ENCODE measurements around the gene TMEM54.

TMEM54 gene

DNA sequence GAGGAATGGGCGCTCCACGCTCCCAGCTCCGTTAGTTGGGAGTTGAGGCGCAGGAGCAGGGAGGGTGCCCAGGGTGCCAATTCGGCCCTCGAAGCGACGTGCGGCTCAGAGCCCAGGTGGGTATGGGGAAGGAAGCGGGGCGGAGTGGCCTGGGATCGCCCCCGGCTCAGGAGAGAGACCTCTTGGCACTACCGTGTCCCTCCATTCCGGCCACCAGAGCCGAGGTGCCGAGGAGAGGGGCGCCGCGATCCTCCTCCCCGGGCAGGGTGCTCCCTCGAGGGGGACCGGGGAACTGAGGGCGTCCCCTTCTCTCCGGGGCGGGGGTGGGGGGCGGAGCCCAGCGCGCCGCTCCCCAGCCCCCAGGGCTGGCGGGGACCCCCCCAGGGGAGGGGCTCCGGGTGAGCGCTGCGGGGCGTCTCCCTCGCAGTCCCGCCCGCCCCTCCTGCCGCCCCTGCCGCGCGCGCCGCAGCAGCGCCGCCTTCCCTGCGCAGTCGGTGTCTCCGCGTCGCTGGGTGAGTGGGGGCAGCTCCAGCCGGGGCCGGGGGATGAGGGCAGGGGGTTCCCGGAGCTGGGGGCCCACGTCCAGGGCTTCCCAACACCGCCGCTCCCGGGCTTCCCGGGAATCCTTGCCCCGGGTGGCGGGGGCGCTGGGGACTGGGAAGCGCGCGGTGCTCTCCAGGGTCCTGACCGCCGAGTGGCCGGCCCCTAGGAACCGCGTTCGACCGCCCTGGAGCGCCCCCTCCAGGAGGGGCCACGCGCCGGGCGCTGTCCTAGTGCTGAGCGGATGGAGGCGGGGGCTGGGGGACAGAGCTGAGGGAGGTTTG is 15.0 kb downstream of the TMEM54 start, which contains the start of gene HPCA:
Gene HPCA, plus strand, starts transcription at position 488 of the 824 bp plus-strand sequence. CDS start 2,408 bp downstream, outside the sequence.
- no peak within 1 kb of the TSS for H3K4me3 ChIP-seq (ENCODE audit: low read depth, low read length)
- TF ChIP-seq, protein P1, sequence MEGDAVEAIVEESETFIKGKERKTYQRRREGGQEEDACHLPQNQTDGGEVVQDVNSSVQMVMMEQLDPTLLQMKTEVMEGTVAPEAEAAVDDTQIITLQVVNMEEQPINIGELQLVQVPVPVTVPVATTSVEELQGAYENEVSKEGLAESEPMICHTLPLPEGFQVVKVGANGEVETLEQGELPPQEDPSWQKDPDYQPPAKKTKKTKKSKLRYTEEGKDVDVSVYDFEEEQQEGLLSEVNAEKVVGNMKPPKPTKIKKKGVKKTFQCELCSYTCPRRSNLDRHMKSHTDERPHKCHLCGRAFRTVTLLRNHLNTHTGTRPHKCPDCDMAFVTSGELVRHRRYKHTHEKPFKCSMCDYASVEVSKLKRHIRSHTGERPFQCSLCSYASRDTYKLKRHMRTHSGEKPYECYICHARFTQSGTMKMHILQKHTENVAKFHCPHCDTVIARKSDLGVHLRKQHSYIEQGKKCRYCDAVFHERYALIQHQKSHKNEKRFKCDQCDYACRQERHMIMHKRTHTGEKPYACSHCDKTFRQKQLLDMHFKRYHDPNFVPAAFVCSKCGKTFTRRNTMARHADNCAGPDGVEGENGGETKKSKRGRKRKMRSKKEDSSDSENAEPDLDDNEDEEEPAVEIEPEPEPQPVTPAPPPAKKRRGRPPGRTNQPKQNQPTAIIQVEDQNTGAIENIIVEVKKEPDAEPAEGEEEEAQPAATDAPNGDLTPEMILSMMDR (IDR thresholded peaks at IDR 0.05; ENCODE audit: borderline replicate concordance, insufficient read depth, low read depth, low read length), result peak; percentile 65

DNA sequence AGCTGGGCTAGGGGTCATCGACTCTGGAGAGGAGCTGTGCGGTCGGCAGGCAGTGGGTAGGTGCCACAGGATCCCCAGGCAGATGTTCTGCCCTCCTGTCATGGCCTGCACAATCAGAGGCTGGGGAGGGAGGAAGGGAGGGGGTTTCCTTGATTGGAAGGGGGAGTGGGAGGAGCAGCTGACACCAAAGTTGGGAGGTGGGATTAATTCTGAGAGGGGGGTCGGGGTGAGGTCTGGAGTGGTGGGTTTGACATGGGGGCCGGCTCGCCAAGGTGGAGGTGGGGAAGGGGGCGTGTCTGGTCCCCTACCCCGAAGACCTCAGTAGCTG is 15.5 kb downstream of the TMEM54 start:
- H3K4me3 ChIP-seq (ENCODE audit: low read depth, low read length), result no peak overlapping the region
- TF ChIP-seq, protein P1 (IDR thresholded peaks at IDR 0.05; ENCODE audit: borderline replicate concordance, insufficient read depth, low read depth, low read length), result no peak

DNA sequence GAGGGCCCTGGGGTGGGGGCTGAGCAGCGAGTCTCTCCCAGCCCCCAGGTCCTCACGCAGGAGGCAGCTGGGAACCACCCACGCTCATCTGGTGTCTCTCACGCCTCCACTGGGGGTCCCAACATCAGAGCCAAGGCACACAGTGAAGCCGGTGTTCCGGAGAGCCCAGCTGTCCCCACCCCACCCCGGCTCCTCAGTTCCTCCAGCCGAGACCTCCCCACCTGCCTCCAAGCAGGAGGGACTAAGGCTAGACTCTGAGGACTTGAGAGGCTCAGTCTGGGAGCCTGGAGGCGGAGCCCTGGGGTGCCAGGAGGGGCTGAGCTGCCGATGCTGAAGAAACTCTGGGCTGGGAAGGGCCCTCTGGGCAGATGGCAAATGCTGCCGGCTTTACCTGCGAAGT is 16.5 kb downstream of the TMEM54 start:
- TF ChIP-seq, protein P1 (IDR thresholded peaks at IDR 0.05; ENCODE audit: borderline replicate concordance, insufficient read depth, low read depth, low read length), result no peak
- no peak overlapping the region for H3K4me3 ChIP-seq (ENCODE audit: low read depth, low read length)

DNA sequence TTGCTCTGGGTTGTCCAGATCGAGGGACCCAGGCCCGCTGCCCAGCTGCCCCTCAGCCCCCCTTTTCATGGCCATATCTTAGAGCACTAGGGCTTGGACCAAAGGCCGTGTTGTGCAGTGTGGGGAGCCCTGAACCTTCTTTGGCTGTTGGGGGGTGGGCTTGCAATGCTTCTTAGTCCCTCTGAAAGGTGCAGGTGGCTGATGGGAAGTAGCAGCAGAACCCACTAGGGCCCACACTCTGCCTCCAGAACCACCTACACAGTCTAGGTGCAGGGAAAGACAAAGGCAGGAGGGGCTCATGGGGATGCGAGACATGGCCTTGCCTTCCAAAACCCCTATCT is 17.2 kb downstream of the TMEM54 start:
- H3K4me3 ChIP-seq (ENCODE audit: low read depth, low read length), result no peak overlapping the region
- TF ChIP-seq, protein P1 (IDR thresholded peaks at IDR 0.05; ENCODE audit: borderline replicate concordance, insufficient read depth, low read depth, low read length), result no peak

DNA sequence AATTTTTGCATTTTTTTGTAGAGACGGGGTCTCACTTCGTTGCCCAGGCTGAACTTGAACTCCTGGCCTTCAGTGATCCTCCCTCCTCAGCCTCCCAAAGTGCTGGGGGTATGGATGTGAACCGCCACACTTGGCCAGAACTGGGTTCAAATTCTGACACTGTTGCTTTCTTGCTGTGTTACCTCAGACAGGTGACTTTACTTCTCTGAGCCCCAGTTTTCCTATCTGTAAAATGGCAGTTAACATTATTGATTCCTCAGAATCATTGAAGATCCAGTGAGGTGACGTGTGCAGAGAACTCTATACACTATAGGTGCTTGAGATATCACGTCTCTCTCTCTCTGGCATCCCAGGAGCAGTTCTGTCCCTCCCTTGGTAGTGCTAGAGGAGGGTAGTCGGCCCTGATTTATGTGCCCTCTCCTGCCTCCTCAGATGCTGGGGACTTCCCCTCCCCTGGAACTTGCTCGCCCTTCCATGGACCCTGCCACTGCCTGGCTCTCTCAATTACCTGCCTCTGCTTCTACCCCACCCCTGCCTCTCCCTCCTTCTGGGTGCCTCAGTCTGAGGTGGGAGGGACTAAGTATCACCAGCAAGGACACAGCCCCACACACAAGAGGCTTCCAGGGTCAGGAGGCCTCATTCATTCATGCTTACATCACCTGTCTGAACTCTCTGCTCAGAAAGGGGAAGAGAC is 17.7 kb downstream of the TMEM54 start:
- TF ChIP-seq, protein P1 (IDR thresholded peaks at IDR 0.05; ENCODE audit: borderline replicate concordance, insufficient read depth, low read depth, low read length), result no peak
- no peak overlapping the region for H3K4me3 ChIP-seq (ENCODE audit: low read depth, low read length)

DNA sequence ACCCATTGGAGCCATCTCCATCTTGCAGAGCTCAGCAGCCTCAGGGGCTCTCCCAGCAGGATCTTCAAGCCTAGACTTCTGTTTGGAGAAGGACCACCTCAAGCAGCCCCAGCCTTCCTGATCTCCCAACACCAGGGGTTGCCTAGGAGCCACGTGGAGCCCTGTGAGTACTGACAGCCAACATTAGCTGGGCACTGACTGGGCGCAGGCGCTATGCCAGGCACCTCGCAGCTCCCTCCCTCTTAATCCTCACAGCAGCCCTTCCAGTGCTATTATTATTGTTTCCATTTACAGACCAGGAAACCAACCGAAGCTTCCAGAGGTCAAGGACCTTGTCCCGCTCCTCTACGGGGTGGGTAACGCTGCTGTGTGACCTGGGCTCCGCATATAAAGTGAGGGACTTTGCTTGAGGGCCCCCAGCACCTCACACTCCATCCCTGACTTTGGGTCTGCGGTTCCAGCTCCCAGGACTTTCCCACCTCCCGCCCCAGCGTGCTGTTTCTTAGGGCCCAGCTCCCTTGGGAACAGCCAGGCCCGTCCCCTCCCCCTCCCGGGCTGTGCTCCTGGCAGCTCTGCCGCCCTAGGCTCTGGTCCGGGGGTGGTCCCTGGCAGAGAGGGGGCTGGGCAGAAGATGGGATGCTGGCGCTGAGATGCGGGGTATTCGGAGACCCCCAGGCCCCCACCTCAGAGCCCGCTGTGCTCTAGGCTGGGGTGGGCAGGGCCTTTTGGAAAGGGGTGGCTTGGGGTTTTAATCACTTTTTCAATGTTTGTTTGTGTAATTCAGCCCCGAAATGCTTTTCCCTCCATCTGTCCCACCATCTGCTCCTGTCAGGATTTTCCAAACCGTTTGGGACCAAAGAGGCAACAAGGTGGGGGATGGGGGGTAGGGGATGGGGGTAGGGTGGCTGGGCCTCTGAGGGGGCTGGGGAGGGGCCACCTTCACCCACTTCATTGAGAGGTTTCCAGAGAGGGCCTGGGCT is 19.0 kb downstream of the TMEM54 start:
- H3K4me3 ChIP-seq (ENCODE audit: low read depth, low read length), result no peak overlapping the region
- TF ChIP-seq, protein P1 (IDR thresholded peaks at IDR 0.05; ENCODE audit: borderline replicate concordance, insufficient read depth, low read depth, low read length), result no peak
